GM23338 (cell line): ENCODE data around the gene COG7.

Experiments used
- CTCF ChIP-seq, 2 experiments: fragments of 200-600 bp in 1 of 2; sonication (generic) in 1 of 2; conservative IDR thresholded peaks; 2 replicates each; pipeline versions ENCODE4 v1.5.1 to v1.6.1; 2016 to 2017; ENCODE audit warnings: antibody characterized with exemption in 2 of 2, low read depth in 2 of 2, mild to moderate bottlenecking in 2 of 2, moderate library complexity in 1 of 2
- EZH2 ChIP-seq: fragments of 200-600 bp; sonication (generic); IDR thresholded peaks from one replicate; pipeline ENCODE4 v1.8.0; 2017; ENCODE audit warnings: antibody characterized with exemption, mild to moderate bottlenecking, low read depth; ENCODE audit not compliant: unreplicated experiment
- EZH2phosphoT487 ChIP-seq: fragments of 200-600 bp; sonication (generic); IDR thresholded peaks from one replicate; pipeline ENCODE4 v1.8.1; 2018; ENCODE audit warnings: antibody characterized with exemption; ENCODE audit not compliant: unreplicated experiment
- REST ChIP-seq: IDR thresholded peaks from one replicate; pipeline ENCODE4 v1.6.1; 2018; ENCODE audit warnings: antibody characterized with exemption; ENCODE audit not compliant: unreplicated experiment

GRCh38 chr16:23403547-23403946 is 49.4 kb downstream of the COG7 start:
- TF ChIP-seq EZH2phosphoT487 (no peak), CTCF (conservative IDR thresholded peaks at IDR 0.05; ENCODE audit: low read depth in 2 of 2) (no peak), EZH2 (no peak), REST (no peak)
